ENCODE data around the gene JPH2. TPM values are rescaled to one million over a fixed set of nuclear protein-coding genes. Genes with fewer than 3 reads are reported as not detected.

JPH2 gene
- total RNA-seq, 1 experiment from 2014 or later = 0.17 TPM

DNA sequence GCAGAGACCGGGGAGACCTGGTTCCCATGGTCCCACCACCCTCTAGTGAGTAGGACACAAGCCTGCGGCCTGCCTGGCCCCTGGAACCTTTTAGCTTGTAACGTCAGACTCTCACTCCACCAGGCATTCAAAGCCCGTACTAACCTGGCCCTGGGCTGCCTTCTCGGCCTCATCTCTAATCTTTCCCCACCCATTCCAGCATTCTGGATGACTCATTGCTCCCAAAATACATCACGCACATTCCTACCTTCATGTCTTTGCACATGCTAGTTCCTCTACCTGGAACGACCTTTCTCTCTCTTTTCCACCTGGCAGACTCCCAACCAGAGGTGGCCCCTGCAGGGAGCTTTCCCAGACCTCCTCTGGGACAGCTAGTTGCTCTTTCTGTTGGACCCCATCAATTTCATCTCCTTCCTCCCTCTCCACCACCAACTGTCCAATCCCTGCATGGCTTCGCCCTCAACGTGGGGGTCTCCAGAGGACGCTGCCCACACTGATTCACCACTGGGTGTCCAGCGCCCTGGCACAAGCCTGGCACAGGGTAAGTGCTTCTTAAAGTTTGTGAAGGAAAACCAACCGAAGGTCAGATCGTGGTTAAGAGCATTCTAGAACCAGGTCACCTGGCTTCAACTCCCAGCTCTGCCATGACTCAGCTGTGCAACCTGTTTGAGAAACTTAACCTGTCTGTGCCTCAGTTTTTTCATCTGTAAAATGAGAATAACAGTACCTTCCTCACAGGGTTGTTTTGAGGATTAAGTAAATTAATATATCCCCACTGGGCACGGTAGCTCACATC is 35.2 kb downstream of the JPH2 start:
- no peaks in the 10 kb centered on the region for H3K27me3 ChIP-seq (ENCODE audit: insufficient read depth, low read length)
- intact Hi-C loops (cut with micrococcal nuclease) = no loop called here
- H3K79me2 ChIP-seq (ENCODE audit: insufficient read depth, low read length) = no peaks in the 10 kb centered on the region
- peak overlapping the region; percentile 59 for H3K4me2 ChIP-seq (ENCODE audit: low read length)
- ATAC-seq = peak; percentile 89
- POLR2A ChIA-PET = interaction anchor here (0.8 kb wide), 1 partner anchor 38 kb away, joined by 3 read pairs; no protein-coding TSS in a partner anchor
- H3K27ac ChIP-seq (ENCODE audit: low read depth, low read length) = peak overlapping the region; percentile 68
- peaks cover 21 to 35% of the 10 kb centered on the region in 2 experiments for H3K4me1 ChIP-seq (ENCODE audit: control insufficient read depth in 1 of 2, insufficient read depth in 2 of 2, low read length in 2 of 2)
- H3K36me3 ChIP-seq (ENCODE audit: control insufficient read depth in 1 of 2, insufficient read depth in 2 of 2, low read length in 2 of 2) = no peaks in the 10 kb centered on the region
- H3K9me3 ChIP-seq (ENCODE audit: control insufficient read depth in 1 of 2, insufficient read depth in 1 of 2, low read depth in 1 of 2, low read length in 2 of 2) = no peaks in the 10 kb centered on the region
- DNase-seq (ENCODE audit: low read depth, low spot score) = peak; percentile 51
- CTCF ChIA-PET = interaction anchor here (0.8 kb wide), 1 partner anchor 38 kb away, joined by 4 read pairs; no protein-coding TSS in a partner anchor
- peak overlapping the region; percentile 48 for H2AFZ ChIP-seq (ENCODE audit: low read depth, low read length, poor library complexity, severe bottlenecking)
- H4K20me1 ChIP-seq (ENCODE audit: insufficient read depth) = no peaks in the 10 kb centered on the region
- H3K4me3 ChIP-seq (replicated peaks in 1 of 2; ENCODE audit: low read depth in 1 of 2, low read length in 2 of 2) = peak overlapping the region in 1 of 2 experiments; percentile 32; a peak in 2 of 4 replicates
- no peaks in the 10 kb centered on the region for H3K9me2 ChIP-seq (ENCODE audit: insufficient read depth)
- H3K9ac ChIP-seq (ENCODE audit: low read length) = peak overlapping the region; percentile 48
- no TSS peak for BruUV-seq (replicated peaks)
- RAD21 ChIA-PET (ENCODE audit: low non-redundant PET in 1 of 2, low total read pairs in 2 of 2, uncharacterized antibody in 2 of 2, unreplicated experiment in 2 of 2) = no interaction called here
- peak; percentile 46; the same call in 1 of the 2 replicates for TF ChIP-seq CBX3 (IDR thresholded peaks at IDR 0.05; ENCODE audit: low read depth)
- peak; percentile 31; the same call in 1 of the 2 replicates for TF ChIP-seq ZFX (IDR thresholded peaks at IDR 0.05)
- no peak for TF ChIP-seq SRF (IDR thresholded peaks at IDR 0.05; ENCODE audit: low read depth)
- peak; percentile 43; the same call in 1 of the 2 replicates for TF ChIP-seq SP1 (IDR thresholded peaks at IDR 0.05; ENCODE audit: low read depth)
- TF ChIP-seq JUND (IDR thresholded peaks at IDR 0.05) = peak; percentile 75
- TF ChIP-seq CEBPB (IDR thresholded peaks at IDR 0.05; ENCODE audit: low read depth) = no peak
- no peak for TF ChIP-seq EZH2 (IDR thresholded peaks at IDR 0.05)
- TF ChIP-seq POLR2A (IDR thresholded peaks at IDR 0.05; ENCODE audit: borderline replicate concordance, extremely low read depth, insufficient read depth, insufficient read length) = no peak
- peak; percentile 65 for TF ChIP-seq TCF7L2 (IDR thresholded peaks at IDR 0.05; ENCODE audit: borderline replicate concordance, extremely low read depth, insufficient read depth, insufficient read length)
- TF ChIP-seq POLR2AphosphoS5 (IDR thresholded peaks at IDR 0.05; ENCODE audit: low read depth, low read length) = no peak
- TF ChIP-seq SIN3A (IDR thresholded peaks at IDR 0.05; ENCODE audit: low read depth) = no peak
- peak; percentile 71; the same call in 1 of the 2 replicates for TF ChIP-seq FOSL1 (IDR thresholded peaks at IDR 0.05; ENCODE audit: low read depth)
- TF ChIP-seq RAD21 (IDR thresholded peaks at IDR 0.05; ENCODE audit: low read depth) = no peak
- TF ChIP-seq EGR1 (IDR thresholded peaks at IDR 0.05; ENCODE audit: low read depth) = no peak
- TF ChIP-seq, protein P1, sequence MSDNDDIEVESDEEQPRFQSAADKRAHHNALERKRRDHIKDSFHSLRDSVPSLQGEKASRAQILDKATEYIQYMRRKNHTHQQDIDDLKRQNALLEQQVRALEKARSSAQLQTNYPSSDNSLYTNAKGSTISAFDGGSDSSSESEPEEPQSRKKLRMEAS (IDR thresholded peaks at IDR 0.05) = peak; percentile 74
- TF ChIP-seq, protein P2, sequence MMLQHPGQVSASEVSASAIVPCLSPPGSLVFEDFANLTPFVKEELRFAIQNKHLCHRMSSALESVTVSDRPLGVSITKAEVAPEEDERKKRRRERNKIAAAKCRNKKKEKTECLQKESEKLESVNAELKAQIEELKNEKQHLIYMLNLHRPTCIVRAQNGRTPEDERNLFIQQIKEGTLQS (IDR thresholded peaks at IDR 0.05) = no peak
- no peak for TF ChIP-seq YY1 (IDR thresholded peaks at IDR 0.05; ENCODE audit: extremely low read depth, insufficient replicate concordance, low read depth, low read length)
- TF ChIP-seq, protein P3, sequence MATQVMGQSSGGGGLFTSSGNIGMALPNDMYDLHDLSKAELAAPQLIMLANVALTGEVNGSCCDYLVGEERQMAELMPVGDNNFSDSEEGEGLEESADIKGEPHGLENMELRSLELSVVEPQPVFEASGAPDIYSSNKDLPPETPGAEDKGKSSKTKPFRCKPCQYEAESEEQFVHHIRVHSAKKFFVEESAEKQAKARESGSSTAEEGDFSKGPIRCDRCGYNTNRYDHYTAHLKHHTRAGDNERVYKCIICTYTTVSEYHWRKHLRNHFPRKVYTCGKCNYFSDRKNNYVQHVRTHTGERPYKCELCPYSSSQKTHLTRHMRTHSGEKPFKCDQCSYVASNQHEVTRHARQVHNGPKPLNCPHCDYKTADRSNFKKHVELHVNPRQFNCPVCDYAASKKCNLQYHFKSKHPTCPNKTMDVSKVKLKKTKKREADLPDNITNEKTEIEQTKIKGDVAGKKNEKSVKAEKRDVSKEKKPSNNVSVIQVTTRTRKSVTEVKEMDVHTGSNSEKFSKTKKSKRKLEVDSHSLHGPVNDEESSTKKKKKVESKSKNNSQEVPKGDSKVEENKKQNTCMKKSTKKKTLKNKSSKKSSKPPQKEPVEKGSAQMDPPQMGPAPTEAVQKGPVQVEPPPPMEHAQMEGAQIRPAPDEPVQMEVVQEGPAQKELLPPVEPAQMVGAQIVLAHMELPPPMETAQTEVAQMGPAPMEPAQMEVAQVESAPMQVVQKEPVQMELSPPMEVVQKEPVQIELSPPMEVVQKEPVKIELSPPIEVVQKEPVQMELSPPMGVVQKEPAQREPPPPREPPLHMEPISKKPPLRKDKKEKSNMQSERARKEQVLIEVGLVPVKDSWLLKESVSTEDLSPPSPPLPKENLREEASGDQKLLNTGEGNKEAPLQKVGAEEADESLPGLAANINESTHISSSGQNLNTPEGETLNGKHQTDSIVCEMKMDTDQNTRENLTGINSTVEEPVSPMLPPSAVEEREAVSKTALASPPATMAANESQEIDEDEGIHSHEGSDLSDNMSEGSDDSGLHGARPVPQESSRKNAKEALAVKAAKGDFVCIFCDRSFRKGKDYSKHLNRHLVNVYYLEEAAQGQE (IDR thresholded peaks at IDR 0.05; ENCODE audit: low read depth) = no peak
- TF ChIP-seq, protein P4, sequence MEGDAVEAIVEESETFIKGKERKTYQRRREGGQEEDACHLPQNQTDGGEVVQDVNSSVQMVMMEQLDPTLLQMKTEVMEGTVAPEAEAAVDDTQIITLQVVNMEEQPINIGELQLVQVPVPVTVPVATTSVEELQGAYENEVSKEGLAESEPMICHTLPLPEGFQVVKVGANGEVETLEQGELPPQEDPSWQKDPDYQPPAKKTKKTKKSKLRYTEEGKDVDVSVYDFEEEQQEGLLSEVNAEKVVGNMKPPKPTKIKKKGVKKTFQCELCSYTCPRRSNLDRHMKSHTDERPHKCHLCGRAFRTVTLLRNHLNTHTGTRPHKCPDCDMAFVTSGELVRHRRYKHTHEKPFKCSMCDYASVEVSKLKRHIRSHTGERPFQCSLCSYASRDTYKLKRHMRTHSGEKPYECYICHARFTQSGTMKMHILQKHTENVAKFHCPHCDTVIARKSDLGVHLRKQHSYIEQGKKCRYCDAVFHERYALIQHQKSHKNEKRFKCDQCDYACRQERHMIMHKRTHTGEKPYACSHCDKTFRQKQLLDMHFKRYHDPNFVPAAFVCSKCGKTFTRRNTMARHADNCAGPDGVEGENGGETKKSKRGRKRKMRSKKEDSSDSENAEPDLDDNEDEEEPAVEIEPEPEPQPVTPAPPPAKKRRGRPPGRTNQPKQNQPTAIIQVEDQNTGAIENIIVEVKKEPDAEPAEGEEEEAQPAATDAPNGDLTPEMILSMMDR (IDR thresholded peaks at IDR 0.05 in 2 of 3, conservative IDR thresholded peaks at IDR 0.05 in 1 of 3; ENCODE audit: borderline replicate concordance in 1 of 3, insufficient read depth in 1 of 3, low read depth in 2 of 3, low read length in 2 of 3) = no peak
- TF ChIP-seq ELF1 (IDR thresholded peaks at IDR 0.05; ENCODE audit: borderline replicate concordance, low read depth) = no peak
- no peak for TF ChIP-seq EZH2phosphoT487 (IDR thresholded peaks at IDR 0.05; ENCODE audit: borderline replicate concordance)
- no peak for TF ChIP-seq ZNF274 (IDR thresholded peaks at IDR 0.05; ENCODE audit: low read depth, low read length)
